ENCODE results near the gene LRRN4CL.
"Not testable (repeated sequence)": the region's sequence is repeated elsewhere in the genome, so short reads cannot be mapped to it uniquely, and the experiment has no call there.

Gene LRRN4CL

DNA sequence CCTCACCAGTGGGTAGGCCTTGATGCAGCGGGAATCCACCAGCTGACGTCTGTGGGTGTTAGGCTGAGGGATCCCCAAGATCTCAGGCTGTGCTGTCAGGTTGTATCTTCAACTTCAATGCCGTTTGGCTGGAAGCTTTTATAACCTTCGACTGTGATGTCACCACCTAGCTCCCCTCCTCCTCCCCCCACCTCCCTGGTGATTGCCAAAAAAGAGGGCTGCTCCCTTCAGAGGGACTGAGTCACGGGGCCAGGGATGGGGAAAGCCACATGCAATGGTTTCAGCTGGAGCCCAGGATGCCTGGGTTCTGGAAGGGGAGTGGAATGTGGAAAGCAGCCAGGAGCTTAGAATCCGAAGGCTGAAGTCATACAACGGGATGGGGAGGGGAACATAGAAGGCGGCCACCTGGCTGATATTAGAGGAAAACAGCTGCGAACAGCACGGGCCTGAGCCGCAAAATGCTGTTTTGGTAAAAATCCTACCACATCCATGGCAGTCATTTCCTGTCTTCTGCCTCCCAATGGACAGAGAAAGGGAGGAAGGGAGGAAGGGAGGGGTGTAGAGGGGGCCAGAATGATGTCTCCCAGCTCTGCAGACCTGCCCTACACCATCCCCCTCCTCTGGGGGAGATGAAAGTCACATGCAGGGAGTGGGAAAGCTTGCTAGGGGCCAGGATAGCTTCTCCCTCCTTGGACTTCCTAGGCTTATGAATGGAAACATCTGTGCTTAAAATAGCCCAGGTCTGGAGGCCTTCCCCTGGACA is at the start of gene LRRN4CL:
Gene LRRN4CL, minus strand, starts transcription at position 110 of the 763 bp plus-strand sequence. CDS start 1,022 bp downstream, outside the sequence.
- no peak for DNase-seq

GRCh38 chr11:62737196-62737595 is 47.9 kb upstream of the LRRN4CL start:
- no peak for DNase-seq

- DNase-seq: no peak
Observed at GRCh38 chr11:62732830-62733229, 43.5 kb upstream of the LRRN4CL start.

DNA sequence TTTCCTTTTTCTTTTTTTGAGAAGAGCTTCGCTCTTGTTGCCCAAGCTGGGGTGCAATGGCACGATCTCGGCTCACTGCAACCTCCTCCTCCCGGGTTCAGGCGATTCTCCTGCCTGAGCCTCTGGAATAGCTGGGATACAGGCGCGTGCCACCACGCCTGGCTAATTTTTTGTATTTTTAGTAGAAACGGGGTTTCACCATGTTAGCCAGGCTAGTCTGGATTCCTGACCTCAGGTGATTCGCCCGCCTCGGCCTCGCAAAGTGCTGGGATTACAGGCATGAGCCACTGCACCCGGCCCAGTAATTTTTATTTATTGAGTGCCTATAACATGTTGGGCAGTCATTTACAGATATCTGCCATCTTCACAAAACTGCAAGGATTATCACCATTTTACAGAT is 40.7 kb upstream of the LRRN4CL start:
- DNase-seq: not testable (repeated sequence)

DNA sequence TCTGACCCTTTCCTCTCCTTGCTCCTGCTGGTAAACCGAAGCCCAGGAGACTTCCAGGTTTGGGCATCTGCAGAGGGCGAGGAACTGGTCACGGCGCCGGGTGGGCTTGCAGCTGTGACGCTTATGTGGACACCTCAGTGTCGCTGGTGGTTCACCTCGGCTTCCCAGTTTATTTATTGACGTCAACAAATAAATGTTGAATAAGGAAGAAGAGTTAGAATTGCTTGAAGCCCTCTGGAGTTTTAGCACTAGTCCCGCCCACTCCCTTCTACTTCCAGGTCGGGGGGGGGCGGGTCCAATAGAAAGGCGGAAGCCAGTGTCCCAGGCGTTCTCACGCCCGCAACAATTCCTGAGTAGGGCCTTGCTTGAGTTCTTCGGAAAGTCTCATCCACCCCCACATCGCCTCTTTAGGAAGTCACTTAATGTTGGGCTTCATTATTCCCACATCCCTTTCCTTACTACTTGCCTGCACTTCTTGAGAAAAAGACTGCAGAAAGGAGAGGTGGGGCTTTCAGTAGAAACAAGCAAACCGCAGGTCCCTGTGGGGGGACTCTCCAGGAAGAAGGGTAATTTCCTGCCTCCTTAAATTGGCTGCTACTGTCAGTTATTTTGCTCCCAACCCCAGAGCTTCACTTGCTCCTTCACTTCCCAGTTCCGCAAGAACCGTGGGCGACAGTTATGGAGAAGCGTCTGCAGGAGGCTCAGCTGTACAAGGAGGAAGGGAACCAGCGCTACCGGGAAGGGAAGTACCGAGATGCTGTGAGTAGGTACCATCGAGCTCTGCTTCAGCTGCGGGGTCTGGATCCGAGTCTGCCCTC is 39.0 kb upstream of the LRRN4CL start, which contains the start of gene TTC9C:
Gene TTC9C, plus strand, starts transcription at position 316 of the 818 bp plus-strand sequence. Its CDS starts 363 bp downstream, at position 679.
- peak; percentile 82 for DNase-seq

DNA sequence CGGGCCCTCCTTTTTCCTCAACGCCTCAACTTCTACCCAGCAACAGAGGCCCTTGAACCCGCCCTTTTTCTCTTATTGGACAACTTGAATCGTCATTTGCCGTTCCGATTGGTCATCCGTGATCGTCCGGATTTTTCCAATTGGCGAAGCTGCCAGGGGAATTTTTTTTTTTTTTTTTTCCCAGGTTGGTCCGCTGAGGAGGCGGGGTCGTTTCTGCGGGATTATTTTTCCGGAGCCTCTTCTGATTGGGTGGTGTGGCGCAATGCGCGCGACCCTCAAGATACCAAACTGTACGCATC is 38.5 kb upstream of the LRRN4CL start:
- peak; percentile 68 for DNase-seq

- peak; percentile 98 for DNase-seq
Observed at GRCh38 chr11:62727165-62727871, 38.0 kb upstream of the LRRN4CL start, which contains the start of gene HNRNPUL2. TSS of gene HNRNPUL2 (minus strand) at chr11:62727457. CDS start at chr11:62727156, 301 bp downstream.

GRCh38 chr11:62726915-62727164 is 37.5 kb upstream of the LRRN4CL start:
- no peak for DNase-seq

GRCh38 chr11:62726156-62726914 is 37.0 kb upstream of the LRRN4CL start:
- DNase-seq: peak; percentile 36

DNA sequence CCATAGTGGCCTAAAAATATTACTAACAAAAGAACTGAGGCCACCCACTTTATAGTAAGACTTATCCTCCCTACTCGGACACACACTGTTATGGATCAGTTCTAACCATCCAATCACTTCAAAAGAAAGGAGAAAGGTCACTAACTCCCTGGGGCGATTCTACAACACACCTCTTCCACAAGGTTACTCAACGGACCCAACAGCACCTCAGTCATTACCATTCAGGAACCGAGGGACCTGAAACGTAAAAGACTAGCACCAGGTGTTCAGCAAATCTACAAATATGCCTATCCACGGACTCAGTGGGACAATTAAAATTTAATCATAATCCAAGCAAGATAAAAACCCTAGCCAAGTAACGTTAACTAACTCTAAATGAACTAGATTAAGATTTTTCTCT is 36.3 kb upstream of the LRRN4CL start:
- no peak for DNase-seq

DNA sequence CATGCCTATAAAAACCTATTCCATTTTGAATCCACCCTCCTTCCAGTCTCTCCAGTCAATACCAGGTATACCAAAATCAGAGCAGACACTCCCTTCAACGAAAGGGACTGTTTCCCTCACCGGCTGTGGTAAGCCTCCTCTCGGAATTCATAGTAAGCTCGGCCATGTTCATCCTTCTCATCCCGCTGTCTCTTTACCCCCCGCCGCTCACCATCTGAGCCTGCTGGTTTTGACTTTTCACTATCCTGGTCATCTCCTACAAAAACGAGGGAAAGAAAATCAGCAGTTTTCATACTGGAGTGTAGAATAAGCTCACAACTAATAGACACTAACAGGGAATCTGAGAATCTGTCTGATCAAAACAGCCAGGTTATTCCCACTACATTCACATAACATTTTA is 34.8 kb upstream of the LRRN4CL start:
- DNase-seq: no peak

- no peak for DNase-seq
Observed at GRCh38 chr11:62721994-62722393, 32.7 kb upstream of the LRRN4CL start.

DNA sequence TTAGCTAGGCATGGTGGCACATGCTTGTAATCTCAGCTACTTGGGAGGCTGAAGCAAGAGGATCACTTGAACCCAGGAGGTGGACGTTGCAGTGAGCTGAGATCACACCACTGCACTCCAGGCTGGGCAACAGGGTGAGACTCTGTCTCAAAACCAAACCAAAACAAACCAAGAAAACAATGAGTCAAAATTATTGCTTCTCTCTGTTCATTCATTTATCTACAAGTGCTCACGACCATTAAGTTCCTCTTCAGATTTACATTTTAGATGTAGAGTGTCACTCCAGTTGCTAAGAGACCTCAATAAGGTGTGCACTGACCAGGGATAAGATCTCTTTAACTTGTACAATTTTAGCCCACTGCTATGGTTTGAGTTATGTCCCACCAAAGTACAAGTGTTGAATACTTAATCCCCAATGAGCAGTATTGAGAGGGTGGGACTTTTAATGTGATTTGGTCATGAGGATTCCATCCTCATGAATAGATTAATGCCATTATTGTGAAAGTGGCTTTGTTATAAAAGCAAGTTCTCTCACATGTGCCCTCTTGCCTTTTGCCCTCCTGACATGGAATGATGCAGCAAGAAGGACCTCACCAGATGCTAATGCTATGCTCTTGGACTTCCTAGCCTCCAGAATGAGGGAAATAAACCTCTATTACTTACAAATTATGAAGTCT is 30.1 kb upstream of the LRRN4CL start:
- DNase-seq: no peak

- no peak for DNase-seq
Observed at GRCh38 chr11:62716816-62717215, 27.5 kb upstream of the LRRN4CL start.

GRCh38 chr11:62716206-62716605 is 26.9 kb upstream of the LRRN4CL start:
- no peak for DNase-seq

GRCh38 chr11:62715150-62716130 is 26.1 kb upstream of the LRRN4CL start:
- no peak for DNase-seq

DNA sequence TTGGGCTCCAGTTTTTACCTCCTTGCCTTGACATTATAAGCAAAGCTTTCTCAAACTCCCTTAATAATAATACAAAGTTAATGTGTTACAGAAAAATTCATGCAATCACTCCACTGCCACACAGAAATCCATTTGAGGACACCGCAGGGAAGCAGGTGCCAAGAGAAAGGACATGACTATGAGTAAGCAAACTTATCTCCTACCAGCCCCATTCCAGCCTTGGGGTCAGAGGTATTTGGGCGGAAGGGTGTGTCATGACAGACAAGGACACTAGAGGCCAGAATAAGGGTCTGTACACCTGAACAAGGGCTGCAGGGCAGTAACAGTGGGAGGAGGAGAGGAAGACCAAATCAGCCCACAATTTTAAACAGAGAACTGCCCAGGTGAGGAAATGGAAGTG is 24.0 kb upstream of the LRRN4CL start:
- DNase-seq: no peak

DNA sequence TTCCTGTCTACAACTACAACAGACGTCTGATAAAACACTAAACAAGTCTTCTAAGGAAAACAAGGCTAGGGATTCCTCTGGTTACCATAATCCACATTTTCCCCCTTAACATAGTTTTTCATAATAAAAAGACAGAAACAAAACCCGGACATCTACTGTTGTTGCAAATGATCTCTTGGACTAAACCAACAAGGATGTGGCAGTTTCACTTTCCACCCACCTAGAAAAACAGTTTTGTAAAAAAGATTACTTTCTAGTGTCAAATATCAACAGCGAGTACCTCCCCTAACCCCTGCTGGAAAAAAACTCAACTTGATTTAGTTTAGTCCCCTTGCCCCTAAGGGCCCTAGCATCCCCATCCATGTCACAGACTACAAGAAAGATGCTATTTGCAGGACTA is 23.5 kb upstream of the LRRN4CL start:
- DNase-seq: no peak

GRCh38 chr11:62712276-62712812 is 23.0 kb upstream of the LRRN4CL start:
- no peak for DNase-seq

- DNase-seq: peak; percentile 21
Observed at GRCh38 chr11:62710001-62710345, 20.6 kb upstream of the LRRN4CL start.
